ENCODE measurements around the gene JOSD2.
A peak's percentile ranks its signal among the peaks of the same experiment; 100 is the strongest.

JOSD2 gene

GRCh38 chr19:50514346-50515167, 3.6 kb upstream of the JOSD2 start:
- DNase-seq (ENCODE audit: extremely low read depth, insufficient read length) = no peak
- Histone ChIP-seq H3K36me3 (ENCODE audit: control insufficient read depth, insufficient read depth, low read length) (no peaks in the 10 kb centered on the region), H3K4me3 (replicated peaks; ENCODE audit: low read depth, low read length) (no peak overlapping the region), H3K27me3 (replicated peaks; ENCODE audit: control insufficient read depth, insufficient read depth, low read length) (no peaks in the 10 kb centered on the region)
- TF ChIP-seq CTCF (IDR thresholded peaks at IDR 0.05; ENCODE audit: insufficient read depth, low read length, poor library complexity, severe bottlenecking) = no peak

GRCh38 chr19:50513746-50514345, 2.9 kb upstream of the JOSD2 start, which contains the start of gene ASPDH:
TSS of gene ASPDH (minus strand) at chr19:50513913. CDS start at chr19:50513823, 90 bp downstream.
- no peak for DNase-seq (ENCODE audit: extremely low read depth, insufficient read length)
- TF ChIP-seq CTCF (IDR thresholded peaks at IDR 0.05; ENCODE audit: insufficient read depth, low read length, poor library complexity, severe bottlenecking) = no peak
- Histone ChIP-seq H3K27me3 (replicated peaks; ENCODE audit: control insufficient read depth, insufficient read depth, low read length) (no peaks in the 10 kb centered on the region), H3K36me3 (ENCODE audit: control insufficient read depth, insufficient read depth, low read length) (no peaks in the 10 kb centered on the region), H3K4me3 (replicated peaks; ENCODE audit: low read depth, low read length) (no peak within 1 kb of the TSS)

- no peak for DNase-seq (ENCODE audit: extremely low read depth, insufficient read length)
- Histone ChIP-seq H3K27me3 (replicated peaks; ENCODE audit: control insufficient read depth, insufficient read depth, low read length) (no peaks in the 10 kb centered on the region), H3K4me3 (replicated peaks; ENCODE audit: low read depth, low read length) (no peak overlapping the region), H3K36me3 (ENCODE audit: control insufficient read depth, insufficient read depth, low read length) (no peaks in the 10 kb centered on the region)
- no peak for TF ChIP-seq CTCF (IDR thresholded peaks at IDR 0.05; ENCODE audit: insufficient read depth, low read length, poor library complexity, severe bottlenecking)
Measured at GRCh38 chr19:50512999-50513745, 2.2 kb upstream of the JOSD2 start.

- DNase-seq (ENCODE audit: extremely low read depth, insufficient read length) = no peak
- Histone ChIP-seq H3K4me3 (replicated peaks; ENCODE audit: low read depth, low read length) (peak overlapping the region; percentile 88), H3K27me3 (replicated peaks; ENCODE audit: control insufficient read depth, insufficient read depth, low read length) (no peaks in the 10 kb centered on the region), H3K36me3 (ENCODE audit: control insufficient read depth, insufficient read depth, low read length) (no peaks in the 10 kb centered on the region)
- no peak for TF ChIP-seq CTCF (IDR thresholded peaks at IDR 0.05; ENCODE audit: insufficient read depth, low read length, poor library complexity, severe bottlenecking)
Measured at GRCh38 chr19:50512112-50512998, 1.4 kb upstream of the JOSD2 start.

GRCh38 chr19:50510700-50511068, 307 bp downstream of the JOSD2 start:
- no peak for TF ChIP-seq CTCF (IDR thresholded peaks at IDR 0.05; ENCODE audit: insufficient read depth, low read length, poor library complexity, severe bottlenecking)
- no peaks in the 10 kb centered on the region for H3K27me3 ChIP-seq (replicated peaks; ENCODE audit: control insufficient read depth, insufficient read depth, low read length)
- no peaks in the 10 kb centered on the region; the same call in 1 of the 2 replicates for H3K36me3 ChIP-seq (ENCODE audit: control insufficient read depth, insufficient read depth, low read length)
- DNase-seq (ENCODE audit: extremely low read depth, insufficient read length) = no peak
- peak overlapping the region; percentile 88 for H3K4me3 ChIP-seq (replicated peaks; ENCODE audit: low read depth, low read length)

Measured in GM06990 (cell line).